Calu3 (cell line): ENCODE results near the gene FAM228A. TPM values are rescaled to one million over a fixed set of nuclear protein-coding genes. Genes with fewer than 3 reads are reported as not detected.

ENCODE experiments used
- BruUV-seq: library from RNA; stranded (reverse); fragments of 400-500 nt; replicated peaks from 2 replicates; lab custom pipeline; 2021; lab: Mats Ljungman, UMichigan
- CTCF ChIA-PET: fragments of 300-600 bp; sonication (Branson Sonifier 250); formaldehyde crosslinking; loops from one replicate; lab custom pipeline; 2022; ENCODE audit warnings: antibody characterized with exemption; lab: Charles Lee
- DNase-seq: peaks from one replicate; pipeline ENCODE4 v3.0.0; 2022
- H3K27ac Mint-ChIP-seq: one replicate; pipeline ENCODE4 v1.8.0; 2022; ENCODE audit warnings: mixed read lengths; ENCODE audit not compliant: unreplicated experiment
- H3K27me3 Mint-ChIP-seq: one replicate; pipeline ENCODE4 v1.8.0; 2022; ENCODE audit warnings: mixed read lengths; ENCODE audit not compliant: unreplicated experiment
- H3K36me3 Mint-ChIP-seq: one replicate; pipeline ENCODE4 v1.8.0; 2022; ENCODE audit warnings: mild to moderate bottlenecking, moderate library complexity, mixed read lengths; ENCODE audit not compliant: insufficient read depth, unreplicated experiment
- H3K4me1 Mint-ChIP-seq: one replicate; pipeline ENCODE4 v1.8.0; 2022; ENCODE audit warnings: mild to moderate bottlenecking, low read depth, mixed read lengths; ENCODE audit not compliant: unreplicated experiment
- H3K4me3 Mint-ChIP-seq: one replicate; pipeline ENCODE4 v1.8.0; 2022; ENCODE audit warnings: mild to moderate bottlenecking, low read depth, moderate library complexity, mixed read lengths; ENCODE audit not compliant: unreplicated experiment
- H3K9me3 Mint-ChIP-seq: one replicate; pipeline ENCODE4 v1.8.0; 2022; ENCODE audit warnings: low read depth, mixed read lengths; ENCODE audit not compliant: unreplicated experiment
- CTCF ChIP-seq: fragments of 200-600 bp; IDR thresholded peaks from one replicate; pipeline ENCODE4 v1.8.0; 2022; ENCODE audit warnings: antibody characterized with exemption; ENCODE audit not compliant: unreplicated experiment
- intact Hi-C: fragments of 100-400 bp; cut with micrococcal nuclease; formaldehyde crosslinking; loops from one replicate; pipeline ENCODE4 v1.10.0; 2022; ENCODE audit not compliant: unreplicated experiment
- total RNA-seq: library from RNA; stranded (reverse); gene quantifications from 2 replicates; pipeline ENCODE4 v1.2.3, GENCODE V29; 2022

Gene FAM228A
- total RNA-seq, 1 experiment from 2014 or later = not detected

- intact Hi-C loops = loop anchor here (5.0 kb wide), 1 partner anchor 83 kb away; the partner anchor contains the start of gene SF3B6
- Mint-ChIP-seq H3K4me3 (no peak overlapping the region), H3K4me1 (no peaks in the 10 kb centered on the region), H3K27me3 (no peaks in the 10 kb centered on the region), H3K9me3 (no peaks in the 10 kb centered on the region), H3K36me3 (no peaks in the 10 kb centered on the region), H3K27ac (no peak overlapping the region)
- TF ChIP-seq CTCF = no peak
- BruUV-seq = no TSS peak
- DNase-seq = no peak
- CTCF ChIA-PET = interaction anchor here (3.8 kb wide), 1 partner anchor 77 kb away, joined by 13 read pairs; the partner anchor contains the start of gene TP53I3
Observed at GRCh38 chr2:24160761-24161160, 14.1 kb upstream of the FAM228A start.

DNA sequence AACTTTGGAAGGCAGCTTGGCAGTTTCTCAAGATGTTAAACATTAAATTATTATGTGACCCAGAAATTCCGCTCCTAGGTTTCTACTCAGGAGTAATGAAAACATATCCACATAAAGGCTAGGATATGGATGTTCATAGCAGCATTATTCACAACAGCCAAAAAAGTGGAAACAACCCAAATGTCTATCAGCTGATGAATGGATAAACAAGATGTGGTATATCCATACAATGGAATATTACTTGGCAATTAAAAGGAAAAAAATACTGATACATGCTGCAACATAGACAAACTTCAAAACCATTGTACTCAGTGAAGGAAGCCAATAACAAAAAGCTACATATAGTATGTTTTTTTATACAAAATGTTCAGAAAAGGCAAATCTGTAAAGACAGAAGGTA is 12.4 kb upstream of the FAM228A start:
- no peak for TF ChIP-seq CTCF
- CTCF ChIA-PET = interaction anchor here (0.6 to 3.8 kb wide), 2 partner anchors 78 to 176 kb away, joined by 4 to 13 read pairs; partner anchors contain the start of gene TP53I3
- peaks cover 15% of the 10 kb centered on the region for H3K27me3 Mint-ChIP-seq
- no peaks in the 10 kb centered on the region for H3K4me1 Mint-ChIP-seq
- no peak overlapping the region for H3K4me3 Mint-ChIP-seq
- no peaks in the 10 kb centered on the region for H3K36me3 Mint-ChIP-seq
- BruUV-seq = no TSS peak
- H3K27ac Mint-ChIP-seq = no peak overlapping the region
- no peaks in the 10 kb centered on the region for H3K9me3 Mint-ChIP-seq
- no peak for DNase-seq
- intact Hi-C loops = loop anchor here (5.0 kb wide), 1 partner anchor 85 kb away; the partner anchor contains the start of gene SF3B6

DNA sequence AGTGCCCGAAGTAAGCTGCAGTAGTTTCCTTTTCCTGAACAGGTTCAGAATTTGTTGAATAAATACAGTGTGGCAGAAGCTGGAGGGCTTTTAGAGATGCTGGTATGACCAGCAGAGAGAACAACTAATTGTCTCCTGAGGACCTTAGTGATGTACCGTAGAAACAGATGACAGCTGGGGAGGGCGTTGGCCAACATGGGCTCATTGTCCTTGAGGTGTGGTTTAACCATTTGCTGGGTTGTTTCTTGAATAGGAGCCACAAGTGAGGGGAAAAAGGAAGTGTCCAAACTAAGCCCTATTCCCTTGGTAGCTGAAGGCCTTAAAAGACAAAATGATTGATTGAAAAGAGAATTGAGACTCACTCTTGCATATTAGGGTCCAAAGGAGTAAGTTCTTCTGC is 11.7 kb upstream of the FAM228A start:
- no peak for DNase-seq
- CTCF ChIA-PET = interaction anchor here (1.2 to 3.8 kb wide), 2 partner anchors 14 to 79 kb away, joined by 4 to 13 read pairs; partner anchors contain the start of gene TP53I3
- no peaks in the 10 kb centered on the region for H3K36me3 Mint-ChIP-seq
- H3K4me3 Mint-ChIP-seq = no peak overlapping the region
- no peak for TF ChIP-seq CTCF
- no peak overlapping the region for H3K27ac Mint-ChIP-seq
- no peaks in the 10 kb centered on the region for H3K9me3 Mint-ChIP-seq
- intact Hi-C loops = loop anchor here (5.0 kb wide), 1 partner anchor 86 kb away; the partner anchor contains the start of gene SF3B6
- H3K27me3 Mint-ChIP-seq = peaks cover 16% of the 10 kb centered on the region
- no peaks in the 10 kb centered on the region for H3K4me1 Mint-ChIP-seq
- no TSS peak for BruUV-seq

- Mint-ChIP-seq H3K27me3 (peaks cover 16% of the 10 kb centered on the region), H3K27ac (no peak overlapping the region), H3K9me3 (no peaks in the 10 kb centered on the region), H3K4me1 (no peaks in the 10 kb centered on the region), H3K36me3 (no peaks in the 10 kb centered on the region), H3K4me3 (no peak overlapping the region)
- TF ChIP-seq CTCF = no peak
- CTCF ChIA-PET = interaction anchor here (0.8 to 3.8 kb wide), 3 partner anchors 14 to 340 kb away, joined by 4 to 13 read pairs (median 5); partner anchors contain the start of gene TP53I3
- intact Hi-C loops = loop anchor here (5.0 kb wide), 1 partner anchor 86 kb away; the partner anchor contains the start of gene SF3B6
- BruUV-seq = no TSS peak
- no peak for DNase-seq
Observed at GRCh38 chr2:24163601-24164000, 11.3 kb upstream of the FAM228A start.
